ENCODE data around the gene PDZRN4. TPM values are rescaled to one million over a fixed set of nuclear protein-coding genes. Genes with fewer than 3 reads are reported as not detected.

PDZRN4 gene
- total RNA-seq, 2 experiments from 2014 or later = not detected

GRCh38 chr12:41364211-41364610 is 176.1 kb downstream of the PDZRN4 start:
- no peaks in the 10 kb centered on the region for H3K27me3 Mint-ChIP-seq

GRCh38 chr12:41365653-41366171 is 177.6 kb downstream of the PDZRN4 start:
- Mint-ChIP-seq H3K4me1 (no peaks in the 10 kb centered on the region), H3K9me3 (no peaks in the 10 kb centered on the region), H3K27ac (no peak overlapping the region), H3K27me3 (no peaks in the 10 kb centered on the region), H3K4me3 (no peak overlapping the region), H3K36me3 (ENCODE audit: low read depth) (no peaks in the 10 kb centered on the region)
- CTCF ChIA-PET = interaction anchor here (1.1 kb wide), 1 partner anchor 9 kb away, joined by 3 read pairs; no protein-coding TSS in a partner anchor
- DNase-seq = no peak
- POLR2A ChIA-PET = no interaction called here

More at GRCh38 chr12:41364211-41364610, 176.1 kb downstream of the PDZRN4 start:
- Mint-ChIP-seq H3K9me3 (no peaks in the 10 kb centered on the region), H3K27ac (no peak overlapping the region), H3K4me3 (no peak overlapping the region), H3K4me1 (no peaks in the 10 kb centered on the region), H3K36me3 (ENCODE audit: low read depth) (no peaks in the 10 kb centered on the region)
- DNase-seq = no peak
- ChIA-PET CTCF (interaction anchor here (0.6 kb wide), 1 partner anchor 15 kb away, joined by 3 read pairs; no protein-coding TSS in a partner anchor), POLR2A (no interaction called here)

GRCh38 chr12:41367726-41368405 is 179.7 kb downstream of the PDZRN4 start:
- H3K4me1 Mint-ChIP-seq = no peaks in the 10 kb centered on the region
- H3K4me3 Mint-ChIP-seq = no peak overlapping the region
- ChIA-PET POLR2A (no interaction called here), CTCF (no interaction called here)
- H3K27me3 Mint-ChIP-seq = no peaks in the 10 kb centered on the region
- no peaks in the 10 kb centered on the region for H3K9me3 Mint-ChIP-seq
- no peak for DNase-seq
- H3K27ac Mint-ChIP-seq = no peak overlapping the region
- H3K36me3 Mint-ChIP-seq (ENCODE audit: low read depth) = no peaks in the 10 kb centered on the region

- H3K4me3 Mint-ChIP-seq = no peak overlapping the region
- peaks cover 2% of the 10 kb centered on the region for H3K9me3 Mint-ChIP-seq
- no peak for DNase-seq
- H3K27me3 Mint-ChIP-seq = no peaks in the 10 kb centered on the region
- H3K27ac Mint-ChIP-seq = no peak overlapping the region
- CTCF ChIA-PET = no interaction called here
- no peaks in the 10 kb centered on the region for H3K36me3 Mint-ChIP-seq (ENCODE audit: low read depth)
- H3K4me1 Mint-ChIP-seq = no peaks in the 10 kb centered on the region
- POLR2A ChIA-PET = no interaction called here
Measured at GRCh38 chr12:41380878-41381277, 192.8 kb downstream of the PDZRN4 start.

- Mint-ChIP-seq H3K36me3 (ENCODE audit: low read depth) (no peaks in the 10 kb centered on the region), H3K4me3 (no peak overlapping the region), H3K27ac (no peak overlapping the region), H3K4me1 (no peaks in the 10 kb centered on the region), H3K27me3 (no peaks in the 10 kb centered on the region), H3K9me3 (peaks cover 3% of the 10 kb centered on the region)
- ChIA-PET CTCF (no interaction called here), POLR2A (no interaction called here)
- DNase-seq = no peak
Measured at GRCh38 chr12:41402801-41403200, 214.7 kb downstream of the PDZRN4 start.

GRCh38 chr12:41407232-41407799 is 219.2 kb downstream of the PDZRN4 start:
- H3K4me1 Mint-ChIP-seq = no peaks in the 10 kb centered on the region
- H3K9me3 Mint-ChIP-seq = peaks cover 3% of the 10 kb centered on the region
- no peaks in the 10 kb centered on the region for H3K27me3 Mint-ChIP-seq
- no peak overlapping the region for H3K27ac Mint-ChIP-seq
- ChIA-PET POLR2A (no interaction called here), CTCF (no interaction called here)
- H3K36me3 Mint-ChIP-seq (ENCODE audit: low read depth) = no peaks in the 10 kb centered on the region
- DNase-seq = no peak
- no peak overlapping the region for H3K4me3 Mint-ChIP-seq

GRCh38 chr12:41409628-41410027 is 221.5 kb downstream of the PDZRN4 start:
- no peaks in the 10 kb centered on the region for H3K36me3 Mint-ChIP-seq (ENCODE audit: low read depth)
- no peak overlapping the region for H3K4me3 Mint-ChIP-seq
- ChIA-PET CTCF (no interaction called here), POLR2A (no interaction called here)
- no peaks in the 10 kb centered on the region for H3K4me1 Mint-ChIP-seq
- no peak for DNase-seq
- H3K9me3 Mint-ChIP-seq = no peaks in the 10 kb centered on the region
- H3K27me3 Mint-ChIP-seq = no peaks in the 10 kb centered on the region
- H3K27ac Mint-ChIP-seq = no peak overlapping the region

- H3K4me1 Mint-ChIP-seq = no peaks in the 10 kb centered on the region
- CTCF ChIA-PET = no interaction called here
- no peak for DNase-seq
Measured at GRCh38 chr12:41418586-41418985, 230.5 kb downstream of the PDZRN4 start.

GRCh38 chr12:41419131-41419893 is 231.2 kb downstream of the PDZRN4 start:
- peaks cover 2% of the 10 kb centered on the region for H3K27me3 Mint-ChIP-seq
- no peaks in the 10 kb centered on the region for H3K4me1 Mint-ChIP-seq

More at GRCh38 chr12:41418586-41418985, 230.5 kb downstream of the PDZRN4 start:
- no peak overlapping the region for H3K27ac Mint-ChIP-seq
- no peaks in the 10 kb centered on the region for H3K36me3 Mint-ChIP-seq (ENCODE audit: low read depth)
- H3K9me3 Mint-ChIP-seq = no peaks in the 10 kb centered on the region
- H3K4me3 Mint-ChIP-seq = no peak overlapping the region
- POLR2A ChIA-PET = no interaction called here
- H3K27me3 Mint-ChIP-seq = peaks cover 2% of the 10 kb centered on the region

GRCh38 chr12:41424651-41425050 is 236.5 kb downstream of the PDZRN4 start:
- POLR2A ChIA-PET = no interaction called here

More at GRCh38 chr12:41419131-41419893, 231.2 kb downstream of the PDZRN4 start:
- ChIA-PET CTCF (no interaction called here), POLR2A (no interaction called here)
- Mint-ChIP-seq H3K27ac (no peak overlapping the region), H3K36me3 (ENCODE audit: low read depth) (no peaks in the 10 kb centered on the region), H3K4me3 (no peak overlapping the region), H3K9me3 (no peaks in the 10 kb centered on the region)
- no peak for DNase-seq

GRCh38 chr12:41433460-41433859 is 245.3 kb downstream of the PDZRN4 start:
- Mint-ChIP-seq H3K36me3 (ENCODE audit: low read depth) (no peaks in the 10 kb centered on the region), H3K27ac (no peak overlapping the region), H3K27me3 (peaks cover 1% of the 10 kb centered on the region), H3K4me1 (peaks cover 2% of the 10 kb centered on the region), H3K9me3 (no peaks in the 10 kb centered on the region), H3K4me3 (no peak overlapping the region)
- CTCF ChIA-PET = no interaction called here
- POLR2A ChIA-PET = no interaction called here
- no peak for DNase-seq

More at GRCh38 chr12:41424651-41425050, 236.5 kb downstream of the PDZRN4 start:
- H3K4me1 Mint-ChIP-seq = no peaks in the 10 kb centered on the region
- peaks cover 2% of the 10 kb centered on the region for H3K27me3 Mint-ChIP-seq
- CTCF ChIA-PET = no interaction called here
- H3K4me3 Mint-ChIP-seq = no peak overlapping the region
- H3K27ac Mint-ChIP-seq = no peak overlapping the region
- H3K36me3 Mint-ChIP-seq (ENCODE audit: low read depth) = no peaks in the 10 kb centered on the region
- no peak for DNase-seq
- no peaks in the 10 kb centered on the region for H3K9me3 Mint-ChIP-seq

GRCh38 chr12:41436076-41436475 is 248.0 kb downstream of the PDZRN4 start:
- Mint-ChIP-seq H3K9me3 (no peaks in the 10 kb centered on the region), H3K27me3 (peaks cover 1% of the 10 kb centered on the region), H3K4me3 (no peak overlapping the region), H3K4me1 (peaks cover 2% of the 10 kb centered on the region), H3K27ac (no peak overlapping the region), H3K36me3 (ENCODE audit: low read depth) (no peaks in the 10 kb centered on the region)
- ChIA-PET POLR2A (no interaction called here), CTCF (no interaction called here)
- no peak for DNase-seq

GRCh38 chr12:41437563-41437962 is 249.4 kb downstream of the PDZRN4 start:
- DNase-seq = no peak
- H3K4me1 Mint-ChIP-seq = peaks cover 2% of the 10 kb centered on the region
- no peak overlapping the region for H3K4me3 Mint-ChIP-seq
- H3K9me3 Mint-ChIP-seq = no peaks in the 10 kb centered on the region
- CTCF ChIA-PET = no interaction called here
- POLR2A ChIA-PET = interaction anchor here (0.6 kb wide), 1 partner anchor 14 kb away, joined by 3 read pairs; no protein-coding TSS in a partner anchor
- H3K36me3 Mint-ChIP-seq (ENCODE audit: low read depth) = no peaks in the 10 kb centered on the region
- no peak overlapping the region for H3K27ac Mint-ChIP-seq
- H3K27me3 Mint-ChIP-seq = no peaks in the 10 kb centered on the region

Data from activated CD4-positive, alpha-beta T cell treated with anti-CD3 and anti-CD28 coated beads, Interleukin-2, amount 10 ng/mL, durations not matched to agents 7 days and 5 days (primary cell).